ENCODE measurements around the gene NXPH1.

- no peak for TF ChIP-seq POLR2A (IDR thresholded peaks at IDR 0.05)
- TF ChIP-seq, protein P1, sequence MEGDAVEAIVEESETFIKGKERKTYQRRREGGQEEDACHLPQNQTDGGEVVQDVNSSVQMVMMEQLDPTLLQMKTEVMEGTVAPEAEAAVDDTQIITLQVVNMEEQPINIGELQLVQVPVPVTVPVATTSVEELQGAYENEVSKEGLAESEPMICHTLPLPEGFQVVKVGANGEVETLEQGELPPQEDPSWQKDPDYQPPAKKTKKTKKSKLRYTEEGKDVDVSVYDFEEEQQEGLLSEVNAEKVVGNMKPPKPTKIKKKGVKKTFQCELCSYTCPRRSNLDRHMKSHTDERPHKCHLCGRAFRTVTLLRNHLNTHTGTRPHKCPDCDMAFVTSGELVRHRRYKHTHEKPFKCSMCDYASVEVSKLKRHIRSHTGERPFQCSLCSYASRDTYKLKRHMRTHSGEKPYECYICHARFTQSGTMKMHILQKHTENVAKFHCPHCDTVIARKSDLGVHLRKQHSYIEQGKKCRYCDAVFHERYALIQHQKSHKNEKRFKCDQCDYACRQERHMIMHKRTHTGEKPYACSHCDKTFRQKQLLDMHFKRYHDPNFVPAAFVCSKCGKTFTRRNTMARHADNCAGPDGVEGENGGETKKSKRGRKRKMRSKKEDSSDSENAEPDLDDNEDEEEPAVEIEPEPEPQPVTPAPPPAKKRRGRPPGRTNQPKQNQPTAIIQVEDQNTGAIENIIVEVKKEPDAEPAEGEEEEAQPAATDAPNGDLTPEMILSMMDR (IDR thresholded peaks at IDR 0.05), result no peak
Observed at GRCh38 chr7:8442814-8443304, 9.4 kb downstream of the NXPH1 start.
